Gastrocnemius medialis (tissue), 4 donors: ENCODE measurements around the gene NELL2.
"Not testable (repeated sequence)": the region's sequence is repeated elsewhere in the genome, so short reads cannot be mapped to it uniquely, and the experiment has no call there.

Experiments
- CTCF ChIP-seq, 5 experiments: fragments of 450-650 bp in 3 of 5; fragments of 200-600 bp in 2 of 5; sonication (generic) in 2 of 5; IDR thresholded peaks in 4 of 5; conservative IDR thresholded peaks in 1 of 5; 1 replicate in 4 of 5; 2 replicates in 1 of 5; pipeline ENCODE4 v1.5.1; 2016 to 2019; ENCODE audit warnings: antibody characterized with exemption in 5 of 5, mild to moderate bottlenecking in 3 of 5, moderate library complexity in 3 of 5
- POLR2A ChIP-seq, 2 donors: fragments of 450-650 bp; IDR thresholded peaks; one replicate each; pipeline ENCODE4 v1.6.1; 2017; ENCODE audit warnings: antibody characterized with exemption in 2 of 2, mild to moderate bottlenecking in 2 of 2, moderate library complexity in 2 of 2

- TF ChIP-seq CTCF (IDR thresholded peaks at IDR 0.05 in 4 of 5, conservative IDR thresholded peaks at IDR 0.05 in 1 of 5); POLR2A (IDR thresholded peaks at IDR 0.05): not testable (repeated sequence)
These were observed 22.0 kb upstream of the NELL2 start for GRCh38 chr12:44898108-44898507.
